Ishikawa (cell line): ENCODE results near the gene RELN.

Experiments
- FOXM1 ChIP-seq: IDR thresholded peaks from 2 replicates; pipeline ENCODE4 v1.6.1; 2012; ENCODE audit warnings: low read depth, borderline replicate concordance
- RAD21 ChIP-seq: IDR thresholded peaks from 2 replicates; pipeline ENCODE4 v1.6.1; 2012; ENCODE audit warnings: low read depth
- TAF1 ChIP-seq: IDR thresholded peaks from 2 replicates; pipeline ENCODE4 v1.6.1; 2012; ENCODE audit warnings: low read depth, mild to moderate bottlenecking
- TCF12 ChIP-seq: IDR thresholded peaks from 2 replicates; pipeline ENCODE4 v1.6.1; 2012; ENCODE audit warnings: low read depth
- TF ChIP-seq, protein P1 (sequence below): IDR thresholded peaks from 2 replicates; pipeline ENCODE4 v1.6.1; 2012; ENCODE audit warnings: low read depth, mild to moderate bottlenecking
- TF ChIP-seq, protein P2 (sequence below): IDR thresholded peaks from 2 replicates; pipeline ENCODE4 v1.6.1; 2012

DNA sequence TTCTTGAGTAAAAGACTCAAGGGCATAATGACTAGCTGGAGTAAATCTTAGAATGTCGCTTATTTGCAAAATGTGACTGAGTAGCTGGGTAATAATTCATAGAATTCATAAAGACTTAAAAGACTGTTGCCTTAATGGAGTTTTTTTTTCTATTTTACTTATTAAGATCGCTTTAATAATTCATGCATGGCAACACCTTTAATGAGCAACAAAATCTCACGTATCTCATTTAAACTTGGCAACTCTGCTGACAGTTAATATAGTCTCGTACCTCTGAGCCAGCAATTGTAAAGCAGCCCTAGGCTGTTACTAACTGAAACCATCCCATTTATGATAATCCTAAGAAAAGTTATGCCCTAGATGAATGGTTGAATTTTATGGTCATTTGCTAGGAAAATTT lies 455.7 kb downstream of the RELN start:
- TF ChIP-seq TCF12 (no peak), TAF1 (no peak), FOXM1 (no peak), RAD21 (no peak)
- TF ChIP-seq, protein P1, sequence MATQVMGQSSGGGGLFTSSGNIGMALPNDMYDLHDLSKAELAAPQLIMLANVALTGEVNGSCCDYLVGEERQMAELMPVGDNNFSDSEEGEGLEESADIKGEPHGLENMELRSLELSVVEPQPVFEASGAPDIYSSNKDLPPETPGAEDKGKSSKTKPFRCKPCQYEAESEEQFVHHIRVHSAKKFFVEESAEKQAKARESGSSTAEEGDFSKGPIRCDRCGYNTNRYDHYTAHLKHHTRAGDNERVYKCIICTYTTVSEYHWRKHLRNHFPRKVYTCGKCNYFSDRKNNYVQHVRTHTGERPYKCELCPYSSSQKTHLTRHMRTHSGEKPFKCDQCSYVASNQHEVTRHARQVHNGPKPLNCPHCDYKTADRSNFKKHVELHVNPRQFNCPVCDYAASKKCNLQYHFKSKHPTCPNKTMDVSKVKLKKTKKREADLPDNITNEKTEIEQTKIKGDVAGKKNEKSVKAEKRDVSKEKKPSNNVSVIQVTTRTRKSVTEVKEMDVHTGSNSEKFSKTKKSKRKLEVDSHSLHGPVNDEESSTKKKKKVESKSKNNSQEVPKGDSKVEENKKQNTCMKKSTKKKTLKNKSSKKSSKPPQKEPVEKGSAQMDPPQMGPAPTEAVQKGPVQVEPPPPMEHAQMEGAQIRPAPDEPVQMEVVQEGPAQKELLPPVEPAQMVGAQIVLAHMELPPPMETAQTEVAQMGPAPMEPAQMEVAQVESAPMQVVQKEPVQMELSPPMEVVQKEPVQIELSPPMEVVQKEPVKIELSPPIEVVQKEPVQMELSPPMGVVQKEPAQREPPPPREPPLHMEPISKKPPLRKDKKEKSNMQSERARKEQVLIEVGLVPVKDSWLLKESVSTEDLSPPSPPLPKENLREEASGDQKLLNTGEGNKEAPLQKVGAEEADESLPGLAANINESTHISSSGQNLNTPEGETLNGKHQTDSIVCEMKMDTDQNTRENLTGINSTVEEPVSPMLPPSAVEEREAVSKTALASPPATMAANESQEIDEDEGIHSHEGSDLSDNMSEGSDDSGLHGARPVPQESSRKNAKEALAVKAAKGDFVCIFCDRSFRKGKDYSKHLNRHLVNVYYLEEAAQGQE, result no peak
- TF ChIP-seq, protein P2, sequence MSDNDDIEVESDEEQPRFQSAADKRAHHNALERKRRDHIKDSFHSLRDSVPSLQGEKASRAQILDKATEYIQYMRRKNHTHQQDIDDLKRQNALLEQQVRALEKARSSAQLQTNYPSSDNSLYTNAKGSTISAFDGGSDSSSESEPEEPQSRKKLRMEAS, result no peak
